ENCODE measurements around the gene MMD2. TPM values are rescaled to one million over a fixed set of nuclear protein-coding genes. Genes with fewer than 3 reads are reported as not detected.

MMD2 gene
- total and polyA plus RNA-seq, 2 of the 8 experiments (the other 6 are each of a cell fraction or from before 2014, with no cell fraction given), result 0.14 TPM; not detected in 1

- no peak for TF ChIP-seq CHD7 (IDR thresholded peaks at IDR 0.05; ENCODE audit: insufficient replicate concordance, low read length)
- no peak for TF ChIP-seq FOSL1 (IDR thresholded peaks at IDR 0.05; ENCODE audit: insufficient read depth, low read depth, low read length)
- TF ChIP-seq CBX8 (IDR thresholded peaks at IDR 0.05; ENCODE audit: borderline replicate concordance, low read depth, low read length), result no peak
Observed at GRCh38 chr7:4868493-4868892, 90.5 kb downstream of the MMD2 start (continued).

Data from H1 (cell line).